Gastroesophageal sphincter (tissue), 3 donors: ENCODE measurements around the gene ARSJ.

Source experiments
- CTCF ChIP-seq, 4 experiments: fragments of 200-600 bp in 2 of 4; fragments of 450-650 bp in 2 of 4; sonication (generic) in 1 of 4; IDR thresholded peaks; one replicate each; pipeline ENCODE4 v1.5.1; 2017 to 2019; ENCODE audit warnings: antibody characterized with exemption in 4 of 4, mild to moderate bottlenecking in 2 of 4, moderate library complexity in 2 of 4
- POLR2A ChIP-seq, 2 donors: fragments of 450-650 bp; IDR thresholded peaks; one replicate each; pipeline ENCODE4 v1.6.1; 2017; ENCODE audit warnings: antibody characterized with exemption in 2 of 2, mild to moderate bottlenecking in 2 of 2, moderate library complexity in 1 of 2

GRCh38 chr4:113907559-113907958 lies 71.9 kb downstream of the ARSJ start:
- no peak for TF ChIP-seq CTCF (IDR thresholded peaks at IDR 0.05)
- TF ChIP-seq POLR2A (IDR thresholded peaks at IDR 0.05) = no peak
